HPDE6-E6E7 (cell line): Measurements from ENCODE around the gene LEAP2.

Experiments used
- DNase-seq: peaks from one replicate; pipeline ENCODE4 v3.0.0; 2011; ENCODE audit warnings: missing footprints; ENCODE audit errors: extremely low spot score

LEAP2 gene

GRCh38 chr5:132873119-132873929 lies at the start of gene LEAP2:
Gene LEAP2, plus strand, starts transcription at chr5:132873668. Its CDS starts 27 bp downstream, at chr5:132873695.
- DNase-seq = no peak

GRCh38 chr5:132824426-132824825 lies 49.0 kb upstream of the LEAP2 start:
- DNase-seq = no peak

GRCh38 chr5:132825033-132825833 lies 48.2 kb upstream of the LEAP2 start:
- DNase-seq = no peak

- DNase-seq = no peak
These were observed 47.6 kb upstream of the LEAP2 start for GRCh38 chr5:132825834-132826391.

GRCh38 chr5:132826424-132827082 lies 46.9 kb upstream of the LEAP2 start:
- DNase-seq = no peak

- DNase-seq = no peak
These were observed 45.4 kb upstream of the LEAP2 start for GRCh38 chr5:132827943-132828673.

GRCh38 chr5:132828846-132829494 lies 44.5 kb upstream of the LEAP2 start:
- DNase-seq = no peak

GRCh38 chr5:132829742-132830435 lies 43.6 kb upstream of the LEAP2 start:
- DNase-seq = peak; percentile 89

GRCh38 chr5:132830436-132831094 lies 42.9 kb upstream of the LEAP2 start, which contains the start of gene SHROOM1:
Gene SHROOM1, minus strand, starts transcription at chr5:132830647. Its CDS starts 4,507 bp downstream, at chr5:132826140.
- no peak for DNase-seq

- no peak for DNase-seq
These were observed 42.2 kb upstream of the LEAP2 start for GRCh38 chr5:132831095-132831860.

- no peak for DNase-seq
These were observed 40.9 kb upstream of the LEAP2 start for GRCh38 chr5:132832612-132833011.

- no peak for DNase-seq
These were observed 39.4 kb upstream of the LEAP2 start for GRCh38 chr5:132834057-132834456.

GRCh38 chr5:132836852-132837251 lies 36.6 kb upstream of the LEAP2 start:
- no peak for DNase-seq

GRCh38 chr5:132837868-132838267 lies 35.6 kb upstream of the LEAP2 start:
- DNase-seq = no peak

- no peak for DNase-seq
These were observed 34.8 kb upstream of the LEAP2 start for GRCh38 chr5:132838516-132839282.

- no peak for DNase-seq
These were observed 33.8 kb upstream of the LEAP2 start for GRCh38 chr5:132839426-132840301.

- DNase-seq = no peak
These were observed 33.2 kb upstream of the LEAP2 start for GRCh38 chr5:132840313-132840712.
